ENCODE results near the gene HIF3A. TPM values are rescaled to one million over a fixed set of nuclear protein-coding genes. Genes with fewer than 3 reads are reported as not detected.
A peak's percentile ranks its signal among the peaks of the same experiment; 100 is the strongest.

Gene HIF3A
- total and polyA plus RNA-seq, 9 of the 15 experiments (the other 6 are each of a cell fraction or from before 2014, with no cell fraction given) = 0.29 TPM; not detected in 8

GRCh38 chr19:46355234-46356148 lies 58.6 kb downstream of the HIF3A start (continued):
- TF ChIP-seq CBX3 (IDR thresholded peaks at IDR 0.05; ENCODE audit: borderline replicate concordance in 1 of 2, low read length in 2 of 2) (no peak), CXXC5 (CRISPR knock-in tag; IDR thresholded peaks at IDR 0.05) (no peak), RBM14 (IDR thresholded peaks at IDR 0.05; ENCODE audit: borderline replicate concordance, insufficient read depth, low read depth, low read length) (no peak), POLR2AphosphoS5 (IDR thresholded peaks at IDR 0.05; ENCODE audit: control insufficient read depth, insufficient read depth, low read depth, low read length) (no peak), PHF21A (IDR thresholded peaks at IDR 0.05; ENCODE audit: borderline replicate concordance, low read depth) (no peak), VEZF1 (CRISPR knock-in tag; IDR thresholded peaks at IDR 0.05) (peak; percentile 40), SAP30 (IDR thresholded peaks at IDR 0.05; ENCODE audit: borderline replicate concordance, insufficient read depth, low read depth, low read length, poor library complexity, severe bottlenecking) (no peak), NFE2L1 (tag; IDR thresholded peaks at IDR 0.05; ENCODE audit: borderline replicate concordance, low read depth) (no peak), FUS (optimal IDR thresholded peaks at IDR 0.05; ENCODE audit: low read depth, low read length) (no peak), FOSL1 (tag; conservative IDR thresholded peaks at IDR 0.05) (peak; percentile 53), ZNF695 (CRISPR knock-in tag; IDR thresholded peaks at IDR 0.05) (no peak), NR2C1 (IDR thresholded peaks at IDR 0.05) (no peak), NR2C1 (tag; IDR thresholded peaks at IDR 0.05) (peak; percentile 63; the same call in 1 of the 2 replicates), ERF (CRISPR knock-in tag; IDR thresholded peaks at IDR 0.05) (0 out of 2 replicates have a peak, but pooled peaks have one; percentile 11), JUND (IDR thresholded peaks at IDR 0.05; ENCODE audit: borderline replicate concordance, low read depth, low read length) (0 out of 2 replicates have a peak, but pooled peaks have one; percentile 10), JUND (tag; IDR thresholded peaks at IDR 0.05; ENCODE audit: borderline replicate concordance, low read depth, low read length) (no peak), BHLHE40 (IDR thresholded peaks at IDR 0.05; ENCODE audit: low read length) (peak; percentile 31; the same call in 1 of the 2 replicates), NEUROD1 (IDR thresholded peaks at IDR 0.05; ENCODE audit: borderline replicate concordance, low read depth, low read length, partially characterized antibody) (no peak)
